Peyer's patch (tissue), 4 donors: ENCODE data around the gene TMEM120A. TPM values are rescaled to one million over a fixed set of nuclear protein-coding genes. Genes with fewer than 3 reads are reported as not detected.

Experiments
- DNase-seq, 3 donors: peaks; one replicate each; pipeline ENCODE4 v3.0.0-alpha.2; 2017 to 2019
- H3K27ac ChIP-seq, 4 donors: fragments of 200-600 bp; sonication (generic); one replicate each; pipeline ENCODE4 v1.5.1; 2016 to 2019
- H3K27me3 ChIP-seq, 2 donors: fragments of 200-600 bp; sonication (generic); one replicate each; pipeline ENCODE4 v1.5.1; 2019
- H3K36me3 ChIP-seq, 3 donors: fragments of 200-600 bp; sonication (generic); one replicate each; pipeline ENCODE4 v1.5.1; 2016 to 2019
- H3K4me1 ChIP-seq, 4 donors: fragments of 200-600 bp; sonication (generic); one replicate each; pipeline ENCODE4 v1.5.1; 2016 to 2019
- H3K4me3 ChIP-seq, 4 donors: fragments of 200-600 bp; sonication (generic); 1 replicate in 3 of 4; 2 replicates in 1 of 4; pipeline ENCODE4 v1.5.1; 2016 to 2019; ENCODE audit warnings: mild to moderate bottlenecking in 1 of 4
- H3K9me3 ChIP-seq, 4 donors: fragments of 200-600 bp; sonication (generic); one replicate each; pipeline ENCODE4 v1.5.1; 2016 to 2019; ENCODE audit warnings: mild to moderate bottlenecking in 1 of 4
- CTCF ChIP-seq, 6 experiments: fragments of 450-650 bp in 4 of 6; fragments of 200-600 bp in 2 of 6; sonication (generic) in 1 of 6; IDR thresholded peaks; one replicate each; pipeline ENCODE4 v1.5.1; 2017 to 2019; ENCODE audit warnings: antibody characterized with exemption in 6 of 6, mild to moderate bottlenecking in 3 of 6, moderate library complexity in 1 of 6
- POLR2A ChIP-seq, 2 donors: fragments of 450-650 bp; IDR thresholded peaks; one replicate each; pipeline ENCODE4 v1.5.1; 2017; ENCODE audit warnings: antibody characterized with exemption in 2 of 2, mild to moderate bottlenecking in 2 of 2, moderate library complexity in 2 of 2
- total RNA-seq, 4 donors: library from RNA; depleted of rRNA; stranded (reverse); fragments of >200 nt; gene quantifications; one replicate each; pipeline ENCODE4 v1.1.0, GENCODE V29; 2016

TMEM120A gene
- total RNA-seq, 4 donors from 2014 or later: 62.7 to 116 (median 101) TPM

- peak overlapping the region; percentile 17 to 88 (median 55) for H3K27ac ChIP-seq
- H3K4me3 ChIP-seq: no peak overlapping the region
- H3K36me3 ChIP-seq: peaks cover 0 to 31% (median 0%) of the 10 kb centered on the region in 3 donors
- no peaks in the 10 kb centered on the region for H3K9me3 ChIP-seq
- H3K27me3 ChIP-seq: no peaks in the 10 kb centered on the region
- peaks cover 0 to 39% (median 0%) of the 10 kb centered on the region in 4 donors for H3K4me1 ChIP-seq
- no peak for DNase-seq
- TF ChIP-seq CTCF (IDR thresholded peaks at IDR 0.05): no peak
These were observed 25.8 kb downstream of the TMEM120A start for GRCh38 chr7:75968561-75969001.

- TF ChIP-seq POLR2A (IDR thresholded peaks at IDR 0.05): no peak
- no peak for TF ChIP-seq CTCF (IDR thresholded peaks at IDR 0.05)
- no peak for DNase-seq
- Histone ChIP-seq H3K27ac (peak overlapping the region; percentile 50 to 88 (median 63)), H3K36me3 (peaks cover 0 to 27% (median 0%) of the 10 kb centered on the region in 3 donors), H3K27me3 (no peaks in the 10 kb centered on the region), H3K4me3 (no peak overlapping the region), H3K4me1 (peaks cover 0 to 39% (median 0%) of the 10 kb centered on the region in 4 donors), H3K9me3 (no peaks in the 10 kb centered on the region)
These were observed 26.4 kb downstream of the TMEM120A start for GRCh38 chr7:75968012-75968411.

- no peak for TF ChIP-seq POLR2A (IDR thresholded peaks at IDR 0.05)
- no peak for TF ChIP-seq CTCF (IDR thresholded peaks at IDR 0.05)
- Histone ChIP-seq H3K4me3 (no peak overlapping the region), H3K27me3 (no peaks in the 10 kb centered on the region), H3K9me3 (no peaks in the 10 kb centered on the region), H3K4me1 (peaks cover 0 to 39% (median 0%) of the 10 kb centered on the region in 4 donors), H3K36me3 (peaks cover 0 to 22% (median 0%) of the 10 kb centered on the region in 3 donors), H3K27ac (peak overlapping the region; percentile 60 to 88 (median 67))
- DNase-seq: no peak
These were observed 26.9 kb downstream of the TMEM120A start for GRCh38 chr7:75967487-75967997.

- no peaks in the 10 kb centered on the region for H3K9me3 ChIP-seq
- DNase-seq: no peak
- H3K4me3 ChIP-seq: no peak overlapping the region
- no peaks in the 10 kb centered on the region for H3K27me3 ChIP-seq
- H3K27ac ChIP-seq: peak overlapping the region; percentile 60 to 88 (median 67)
- peaks cover 0 to 17% (median 0%) of the 10 kb centered on the region in 3 donors for H3K36me3 ChIP-seq
- H3K4me1 ChIP-seq: peaks cover 0 to 39% (median 0%) of the 10 kb centered on the region in 4 donors
- TF ChIP-seq CTCF (IDR thresholded peaks at IDR 0.05) (no peak), POLR2A (IDR thresholded peaks at IDR 0.05) (no peak)
These were observed 27.3 kb downstream of the TMEM120A start for GRCh38 chr7:75967055-75967454.

GRCh38 chr7:75966190-75966961 is 28.0 kb downstream of the TMEM120A start:
- peak overlapping the region; percentile 60 to 88 (median 67) for H3K27ac ChIP-seq
- H3K4me3 ChIP-seq: no peak overlapping the region
- H3K36me3 ChIP-seq: peaks cover 0 to 22% (median 0%) of the 10 kb centered on the region in 3 donors
- H3K9me3 ChIP-seq: no peaks in the 10 kb centered on the region
- no peak for DNase-seq
- peaks cover 0 to 35% (median 0%) of the 10 kb centered on the region in 4 donors for H3K4me1 ChIP-seq
- H3K27me3 ChIP-seq: no peaks in the 10 kb centered on the region
- TF ChIP-seq CTCF (IDR thresholded peaks at IDR 0.05): no peak
- TF ChIP-seq POLR2A (IDR thresholded peaks at IDR 0.05): no peak
